Activated T-cell treated with anti-CD3 and anti-CD28 coated beads for 48 hours (primary cell): ENCODE measurements around the gene BCCIP.

ENCODE experiments used
- DNase-seq: peaks from one replicate; pipeline ENCODE4 v3.0.0-alpha.2; 2020; ENCODE audit warnings: low read depth

Gene BCCIP

GRCh38 chr10:125844751-125845221 lies 21.4 kb downstream of the BCCIP start:
- DNase-seq: no peak

- no peak for DNase-seq
Measured at GRCh38 chr10:125845617-125846016, 22.3 kb downstream of the BCCIP start.

- no peak for DNase-seq
Measured at GRCh38 chr10:125846894-125847293, 23.5 kb downstream of the BCCIP start.

- DNase-seq: no peak
Measured at GRCh38 chr10:125848371-125848770, 25.0 kb downstream of the BCCIP start.

GRCh38 chr10:125848857-125849256 lies 25.5 kb downstream of the BCCIP start:
- DNase-seq: no peak

- DNase-seq: no peak
Measured at GRCh38 chr10:125849448-125849847, 26.1 kb downstream of the BCCIP start.

- no peak for DNase-seq
Measured at GRCh38 chr10:125850766-125851731, 27.7 kb downstream of the BCCIP start.

- DNase-seq: no peak
Measured at GRCh38 chr10:125852487-125852886, 29.1 kb downstream of the BCCIP start.

GRCh38 chr10:125857185-125857760 lies 33.9 kb downstream of the BCCIP start:
- no peak for DNase-seq

- no peak for DNase-seq
Measured at GRCh38 chr10:125859128-125859817, 35.9 kb downstream of the BCCIP start.

GRCh38 chr10:125865120-125865519 lies 41.8 kb downstream of the BCCIP start:
- no peak for DNase-seq

- no peak for DNase-seq
Measured at GRCh38 chr10:125866421-125867029, 43.2 kb downstream of the BCCIP start.

GRCh38 chr10:125868372-125868975 lies 45.1 kb downstream of the BCCIP start:
- DNase-seq: no peak

- DNase-seq: no peak
Measured at GRCh38 chr10:125871338-125871737, 48.0 kb downstream of the BCCIP start.

GRCh38 chr10:125878957-125879835 lies 55.9 kb downstream of the BCCIP start:
- DNase-seq: no peak

GRCh38 chr10:125880719-125881118 lies 57.4 kb downstream of the BCCIP start:
- no peak for DNase-seq

GRCh38 chr10:125881192-125881591 lies 57.8 kb downstream of the BCCIP start, which contains the start of gene DHX32:
TSS of gene DHX32 (minus strand) at chr10:125881292. CDS start at chr10:125880824, 468 bp downstream.
- no peak for DNase-seq

GRCh38 chr10:125882596-125882995 lies 59.2 kb downstream of the BCCIP start:
- no peak for DNase-seq

- DNase-seq: no peak
Measured at GRCh38 chr10:125883211-125883610, 59.9 kb downstream of the BCCIP start.
